DLD1 (cell line): ENCODE results near the gene PRKCH.

ENCODE experiments used
- in situ Hi-C: cut with HindIII; loops from 2 replicates; pipeline ENCODE4 v1.10.0; 2017; ENCODE audit warnings: low sequenced_read_pairs

PRKCH gene

DNA sequence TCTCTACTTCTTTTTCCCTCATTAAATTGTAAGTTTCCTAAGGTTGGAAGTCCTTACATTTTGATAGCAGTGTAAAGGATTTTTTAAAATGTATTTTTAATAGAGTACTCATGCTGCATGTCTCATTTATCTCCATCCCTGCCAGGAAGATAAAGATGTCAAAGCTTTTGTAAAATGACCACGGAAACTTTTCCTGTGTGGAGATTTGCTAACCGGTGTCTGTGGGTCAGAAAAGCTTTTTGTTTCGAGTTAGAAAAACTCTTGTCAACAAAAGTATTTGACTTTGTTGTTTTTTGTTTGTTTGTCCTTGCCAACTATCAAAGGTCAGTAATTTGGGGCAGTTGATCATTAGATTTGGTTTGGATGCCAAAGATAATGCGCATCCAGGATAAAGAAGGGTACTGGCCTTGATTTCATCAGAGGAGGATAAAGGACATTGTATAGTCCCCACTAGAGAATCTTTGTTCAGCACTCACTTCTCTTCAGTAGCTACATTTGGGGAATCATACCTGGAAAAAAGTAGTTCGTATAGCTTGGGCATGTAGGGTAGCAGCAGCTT, 217.2 kb downstream of the PRKCH start:
- in situ Hi-C loops: no loop called here

- in situ Hi-C loops: no loop called here
Observed at GRCh38 chr14:61539631-61540030, 218.3 kb downstream of the PRKCH start.

- in situ Hi-C loops: no loop called here
Observed at GRCh38 chr14:61540931-61541330, 219.6 kb downstream of the PRKCH start.

DNA sequence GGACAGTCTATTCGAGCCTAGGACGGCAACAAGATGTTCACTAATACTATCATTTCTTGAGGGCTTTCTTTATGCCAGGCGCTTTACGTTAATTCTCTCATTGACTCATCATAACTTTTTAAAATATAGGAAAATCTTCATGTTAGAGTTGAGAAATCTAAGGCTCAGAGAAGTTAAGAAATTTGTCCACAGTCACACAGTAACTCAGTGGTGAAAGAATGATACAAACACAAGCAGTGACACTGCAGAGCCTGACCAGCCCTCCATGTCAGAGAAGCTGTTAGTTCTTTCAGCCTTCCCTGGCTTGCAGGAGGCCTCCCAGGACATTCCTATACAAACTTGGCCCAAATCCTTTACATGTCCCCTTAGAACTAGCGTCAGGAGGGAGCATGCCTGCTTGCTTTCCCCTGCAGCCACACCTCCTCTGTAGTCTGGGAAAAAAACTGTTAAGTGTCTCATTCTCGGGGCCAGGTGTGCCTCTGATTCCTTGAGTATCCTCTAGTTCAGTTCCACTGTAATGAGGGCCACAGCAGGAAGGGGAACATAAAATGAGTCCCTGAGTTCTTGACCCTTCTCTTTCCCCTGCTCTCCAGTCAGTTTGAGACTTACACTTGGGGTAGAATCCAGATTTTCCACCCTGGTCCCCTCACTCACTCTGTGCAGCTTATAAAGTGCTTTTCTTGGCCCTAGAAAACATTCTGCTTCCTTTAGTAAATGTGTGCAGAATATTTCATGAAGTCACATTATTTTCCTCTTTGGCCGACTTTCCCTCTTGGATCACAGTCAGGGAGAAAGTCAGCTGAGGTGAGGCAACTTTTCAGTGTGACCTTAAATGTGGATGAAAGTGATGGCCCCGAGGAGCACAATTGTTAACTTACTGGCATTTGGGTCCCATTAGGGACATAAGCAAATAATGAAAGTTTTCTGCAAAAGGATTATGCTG, 221.7 kb downstream of the PRKCH start:
- in situ Hi-C loops: no loop called here

- in situ Hi-C loops: no loop called here
Observed at GRCh38 chr14:61543946-61544345, 222.6 kb downstream of the PRKCH start.

DNA sequence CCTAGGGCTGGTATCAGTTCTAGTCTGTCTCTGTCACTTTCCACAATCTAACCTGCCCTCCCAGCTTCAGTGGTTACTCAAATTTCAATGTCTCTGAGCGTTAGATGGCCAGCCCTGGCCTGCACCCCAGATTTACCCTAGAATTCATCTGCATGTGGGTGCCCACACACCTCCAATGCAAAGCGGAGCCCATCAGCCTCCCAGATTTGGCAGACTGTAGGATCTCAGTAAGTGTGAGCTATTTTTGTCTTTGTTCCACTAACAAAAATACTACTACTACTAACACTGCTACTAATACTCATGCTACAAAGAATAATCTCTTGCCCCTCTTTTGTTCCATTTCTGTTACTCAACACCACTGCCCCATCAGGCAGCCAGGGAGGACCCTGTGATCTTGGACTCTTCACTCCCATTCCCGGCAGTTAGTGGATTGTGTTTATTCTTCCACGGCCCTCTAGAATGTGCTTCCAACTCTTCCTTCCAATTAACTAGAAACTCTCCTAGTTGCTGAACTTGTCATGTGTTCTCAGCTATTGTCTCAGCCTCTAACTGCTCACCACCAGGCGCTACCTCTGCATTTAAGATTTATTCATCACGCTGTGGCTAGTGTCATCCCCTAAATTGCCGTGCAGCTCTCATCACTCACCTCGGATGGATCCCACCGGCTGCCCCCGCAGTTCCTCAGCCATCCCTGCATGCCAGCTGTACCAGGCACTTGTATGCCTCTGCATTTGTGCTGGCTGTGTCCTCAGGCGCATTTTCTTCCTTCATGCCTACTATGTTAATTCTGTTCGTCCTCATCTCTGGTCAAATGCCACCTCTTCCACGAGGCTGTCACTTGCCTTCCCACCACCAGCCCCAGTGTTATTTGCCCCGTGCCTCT, 223.3 kb downstream of the PRKCH start:
- in situ Hi-C loops: no loop called here

DNA sequence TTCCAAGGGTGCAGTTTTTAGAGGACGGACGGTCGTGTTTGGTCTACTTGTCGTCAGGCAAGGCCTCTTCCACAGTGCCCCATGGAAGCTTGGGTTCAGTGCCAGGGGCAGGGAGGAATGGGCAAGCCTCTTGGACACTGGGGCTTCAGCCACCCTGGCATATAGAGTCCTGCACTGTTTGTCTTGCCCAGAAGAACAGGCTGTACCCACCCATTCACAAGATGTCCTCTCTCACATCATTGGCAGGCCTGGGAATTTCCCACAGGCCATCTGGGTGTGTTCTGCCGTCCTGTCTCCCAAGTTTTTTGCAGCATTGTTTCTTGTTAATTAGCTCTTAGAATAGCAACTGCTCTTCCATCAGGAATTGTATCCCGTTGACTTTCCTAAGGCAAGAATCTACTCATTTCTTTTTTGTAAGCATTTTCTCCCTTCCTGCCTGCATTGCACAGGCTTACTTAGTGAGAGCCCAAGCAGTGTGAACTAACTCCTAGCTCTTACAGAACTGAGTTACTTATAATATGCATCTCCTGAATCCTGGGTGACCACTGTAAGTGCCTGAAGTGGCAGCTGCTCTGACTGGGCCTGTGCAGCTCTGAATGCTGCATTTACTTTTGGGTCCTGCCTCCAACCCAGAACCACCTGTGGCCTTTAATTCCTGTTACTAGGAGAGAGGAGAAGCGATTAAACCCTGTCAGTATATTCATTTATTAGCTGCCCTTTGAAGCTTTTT, 224.5 kb downstream of the PRKCH start:
- in situ Hi-C loops: no loop called here

GRCh38 chr14:61547186-61548069, 226.0 kb downstream of the PRKCH start:
- in situ Hi-C loops: no loop called here

GRCh38 chr14:61549425-61549824, 228.0 kb downstream of the PRKCH start:
- in situ Hi-C loops: no loop called here

DNA sequence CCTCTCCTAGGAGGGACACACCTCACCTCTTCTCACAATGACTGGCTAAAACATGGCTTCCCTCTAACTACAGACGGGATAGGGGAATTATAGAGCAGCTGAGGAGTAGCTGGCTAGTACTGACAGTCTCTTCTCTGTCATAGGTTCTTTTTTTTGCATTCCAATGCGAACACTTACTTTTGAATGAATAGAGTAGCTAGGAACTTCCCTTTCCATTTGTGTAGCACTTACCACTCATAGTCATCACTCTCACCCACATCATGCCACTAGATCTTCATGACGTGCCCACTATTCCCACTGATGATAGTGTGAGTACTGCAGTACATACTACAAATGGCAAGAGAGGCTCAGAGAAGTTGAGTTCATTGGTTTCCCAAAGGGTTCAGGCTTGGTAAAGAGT, 230.0 kb downstream of the PRKCH start:
- in situ Hi-C loops: no loop called here

DNA sequence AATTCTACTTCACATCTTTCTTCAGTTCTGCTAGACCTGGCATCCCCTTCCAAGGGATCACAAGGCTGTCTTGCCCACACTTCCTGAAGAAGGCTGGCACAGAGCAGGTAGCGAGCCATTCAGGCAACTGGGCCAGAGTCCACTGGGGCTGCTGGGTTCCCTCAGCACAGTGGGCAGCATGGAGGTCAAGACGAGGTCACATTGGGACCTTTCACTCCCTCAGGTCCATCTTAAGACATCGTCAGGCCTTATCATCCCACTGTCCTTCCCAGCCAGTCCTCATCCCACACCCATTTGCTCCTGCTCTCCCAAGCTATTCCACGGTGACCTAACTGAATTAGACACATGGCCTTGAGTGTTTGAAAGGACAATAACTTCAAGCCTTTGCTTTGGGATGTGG, 230.9 kb downstream of the PRKCH start:
- in situ Hi-C loops: no loop called here

GRCh38 chr14:61553730-61554641, 232.6 kb downstream of the PRKCH start:
- in situ Hi-C loops: no loop called here

DNA sequence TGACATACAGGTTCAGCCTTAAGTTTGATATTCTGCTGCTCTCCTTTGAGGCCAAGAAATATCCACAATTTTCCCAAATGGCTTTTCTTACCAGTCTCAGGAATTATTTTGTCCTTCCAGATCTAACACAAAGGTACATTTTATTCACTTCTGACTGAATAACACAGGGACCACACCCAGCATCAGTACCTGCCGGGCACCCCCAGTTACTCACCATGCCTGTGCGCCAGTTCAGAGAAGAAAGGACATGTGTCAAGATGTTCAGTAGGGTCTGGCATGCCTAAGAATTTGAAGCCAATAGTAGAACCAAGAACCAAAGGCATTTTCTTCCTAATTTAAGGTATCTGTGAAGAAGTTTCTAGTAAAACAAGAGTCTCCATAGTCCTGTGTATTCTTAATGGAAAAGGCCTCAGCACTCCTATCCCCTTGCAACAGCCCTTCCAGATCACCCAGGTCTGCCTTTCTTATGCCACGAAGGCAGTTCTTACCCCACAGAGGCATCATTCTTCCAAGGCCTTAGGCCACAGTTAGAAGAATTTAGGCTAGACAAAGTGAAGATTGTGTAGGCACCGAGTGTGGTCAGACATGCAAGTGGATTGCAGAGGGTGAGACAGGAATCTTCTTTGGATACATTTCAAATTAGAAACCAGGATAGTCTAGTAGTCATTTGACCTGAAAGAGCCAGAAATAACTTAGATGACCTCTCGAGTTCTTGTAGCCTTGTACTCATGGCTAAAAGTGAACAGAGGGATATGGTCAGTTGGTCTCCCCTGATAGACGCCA, 233.9 kb downstream of the PRKCH start:
- in situ Hi-C loops: no loop called here

DNA sequence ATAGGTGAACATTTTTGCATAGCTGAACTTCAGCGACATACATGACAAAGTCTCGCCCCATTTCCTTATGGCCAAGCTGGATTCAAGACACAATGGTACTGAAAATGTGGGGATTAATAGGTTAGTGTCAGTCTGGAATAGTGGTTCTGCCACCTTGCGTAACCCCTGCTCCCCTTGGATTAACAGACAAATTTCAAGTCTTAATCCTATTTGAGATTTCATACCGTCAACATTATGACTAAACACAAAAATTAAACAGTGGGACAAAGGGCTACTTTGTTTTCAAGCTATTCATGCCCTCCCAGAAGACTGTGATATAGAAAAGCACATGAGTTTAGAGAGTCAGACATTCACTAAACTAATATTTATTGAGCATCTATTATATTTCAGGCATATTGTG, 235.1 kb downstream of the PRKCH start:
- in situ Hi-C loops: no loop called here

GRCh38 chr14:61557262-61557661, 235.9 kb downstream of the PRKCH start:
- in situ Hi-C loops: no loop called here

DNA sequence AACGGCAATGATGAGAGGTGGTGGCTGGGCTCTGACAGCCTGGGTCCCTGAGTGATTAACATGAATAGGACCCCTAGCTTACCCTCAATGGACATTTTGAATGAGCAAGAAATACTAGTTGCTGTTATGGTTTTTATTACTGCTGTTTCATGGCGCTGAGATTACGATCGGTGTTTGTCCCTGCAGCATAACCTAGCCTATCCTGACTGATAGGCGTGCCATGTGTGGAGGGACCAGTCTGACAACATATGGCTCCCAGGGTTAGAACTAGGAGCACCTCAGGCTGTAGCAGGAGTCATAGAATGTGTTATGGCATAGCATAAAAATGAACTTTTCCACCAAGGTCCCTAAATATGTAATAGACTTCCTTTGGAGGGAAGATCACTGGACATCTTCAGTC, 236.5 kb downstream of the PRKCH start:
- in situ Hi-C loops: no loop called here

- in situ Hi-C loops: no loop called here
Observed at GRCh38 chr14:61558271-61558670, 236.9 kb downstream of the PRKCH start.

- in situ Hi-C loops: no loop called here
Observed at GRCh38 chr14:61559641-61560201, 238.3 kb downstream of the PRKCH start.
